ENCODE results near the gene FAM171A2. TPM values are rescaled to one million over a fixed set of nuclear protein-coding genes. Genes with fewer than 3 reads are reported as not detected.

Gene FAM171A2
- total RNA-seq, 1 experiment from 2014 or later = 29.9 TPM

DNA sequence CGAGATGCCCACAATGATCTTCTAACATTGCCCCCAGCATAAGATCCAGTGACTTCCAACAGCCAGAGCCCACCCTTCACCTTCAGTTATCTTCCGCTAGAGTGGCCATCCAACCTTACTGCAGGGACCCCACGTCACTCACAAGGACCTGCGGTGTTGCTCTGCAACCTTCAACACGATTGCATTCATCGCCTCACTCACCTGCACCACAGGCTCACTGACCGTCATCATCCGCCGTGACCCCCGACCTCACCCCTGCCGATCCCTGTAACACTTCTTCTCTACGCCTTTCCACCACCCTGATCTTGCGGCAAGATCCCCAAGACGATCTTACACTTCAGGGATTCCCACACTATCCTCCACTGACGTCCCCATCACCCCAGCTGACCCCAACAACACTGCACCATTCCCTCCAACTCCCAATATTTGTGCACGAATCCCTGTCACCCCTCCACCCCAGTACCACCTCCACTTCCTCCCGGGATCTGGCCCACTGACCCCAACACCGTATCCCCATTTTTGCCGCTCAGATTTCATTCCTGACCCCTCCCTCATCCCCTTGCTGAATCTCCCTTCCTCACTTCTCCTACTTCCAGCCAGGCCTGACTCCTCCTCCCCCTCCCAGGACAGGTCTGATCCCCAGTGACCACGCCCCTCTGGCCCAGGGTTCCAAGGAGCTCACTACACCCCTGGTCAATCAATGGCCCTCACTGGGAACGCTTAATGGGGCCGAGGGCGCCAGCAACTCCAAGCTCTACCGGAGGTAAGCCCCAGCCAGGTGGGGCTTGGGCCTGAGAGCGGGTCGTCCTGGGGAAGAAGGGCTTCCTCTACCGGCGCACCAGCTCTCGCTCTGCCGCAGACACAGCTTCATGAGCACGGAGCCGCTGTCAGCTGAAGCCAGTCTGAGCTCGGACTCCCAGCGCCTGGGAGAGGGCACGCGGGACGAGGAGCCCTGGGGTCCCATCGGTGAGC is 47.6 kb downstream of the FAM171A2 start:
- peaks cover 33% of the 10 kb centered on the region for H3K4me1 Mint-ChIP-seq
- H3K9me3 Mint-ChIP-seq = no peaks in the 10 kb centered on the region
- TF ChIP-seq GABPB1 (CRISPR knock-in tag; IDR thresholded peaks at IDR 0.05) = no peak
- no peak for TF ChIP-seq ZNF219 (CRISPR knock-in tag; IDR thresholded peaks at IDR 0.05; ENCODE audit: borderline replicate concordance)
- no peak for TF ChIP-seq JAZF1 (CRISPR knock-in tag; IDR thresholded peaks at IDR 0.05)
- TF ChIP-seq, protein P1, sequence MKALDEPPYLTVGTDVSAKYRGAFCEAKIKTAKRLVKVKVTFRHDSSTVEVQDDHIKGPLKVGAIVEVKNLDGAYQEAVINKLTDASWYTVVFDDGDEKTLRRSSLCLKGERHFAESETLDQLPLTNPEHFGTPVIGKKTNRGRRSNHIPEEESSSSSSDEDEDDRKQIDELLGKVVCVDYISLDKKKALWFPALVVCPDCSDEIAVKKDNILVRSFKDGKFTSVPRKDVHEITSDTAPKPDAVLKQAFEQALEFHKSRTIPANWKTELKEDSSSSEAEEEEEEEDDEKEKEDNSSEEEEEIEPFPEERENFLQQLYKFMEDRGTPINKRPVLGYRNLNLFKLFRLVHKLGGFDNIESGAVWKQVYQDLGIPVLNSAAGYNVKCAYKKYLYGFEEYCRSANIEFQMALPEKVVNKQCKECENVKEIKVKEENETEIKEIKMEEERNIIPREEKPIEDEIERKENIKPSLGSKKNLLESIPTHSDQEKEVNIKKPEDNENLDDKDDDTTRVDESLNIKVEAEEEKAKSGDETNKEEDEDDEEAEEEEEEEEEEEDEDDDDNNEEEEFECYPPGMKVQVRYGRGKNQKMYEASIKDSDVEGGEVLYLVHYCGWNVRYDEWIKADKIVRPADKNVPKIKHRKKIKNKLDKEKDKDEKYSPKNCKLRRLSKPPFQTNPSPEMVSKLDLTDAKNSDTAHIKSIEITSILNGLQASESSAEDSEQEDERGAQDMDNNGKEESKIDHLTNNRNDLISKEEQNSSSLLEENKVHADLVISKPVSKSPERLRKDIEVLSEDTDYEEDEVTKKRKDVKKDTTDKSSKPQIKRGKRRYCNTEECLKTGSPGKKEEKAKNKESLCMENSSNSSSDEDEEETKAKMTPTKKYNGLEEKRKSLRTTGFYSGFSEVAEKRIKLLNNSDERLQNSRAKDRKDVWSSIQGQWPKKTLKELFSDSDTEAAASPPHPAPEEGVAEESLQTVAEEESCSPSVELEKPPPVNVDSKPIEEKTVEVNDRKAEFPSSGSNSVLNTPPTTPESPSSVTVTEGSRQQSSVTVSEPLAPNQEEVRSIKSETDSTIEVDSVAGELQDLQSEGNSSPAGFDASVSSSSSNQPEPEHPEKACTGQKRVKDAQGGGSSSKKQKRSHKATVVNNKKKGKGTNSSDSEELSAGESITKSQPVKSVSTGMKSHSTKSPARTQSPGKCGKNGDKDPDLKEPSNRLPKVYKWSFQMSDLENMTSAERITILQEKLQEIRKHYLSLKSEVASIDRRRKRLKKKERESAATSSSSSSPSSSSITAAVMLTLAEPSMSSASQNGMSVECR (CRISPR knock-in tag; IDR thresholded peaks at IDR 0.05; ENCODE audit: borderline replicate concordance) = peak; percentile 19; the same call in 1 of the 2 replicates
- TF ChIP-seq, protein P2, sequence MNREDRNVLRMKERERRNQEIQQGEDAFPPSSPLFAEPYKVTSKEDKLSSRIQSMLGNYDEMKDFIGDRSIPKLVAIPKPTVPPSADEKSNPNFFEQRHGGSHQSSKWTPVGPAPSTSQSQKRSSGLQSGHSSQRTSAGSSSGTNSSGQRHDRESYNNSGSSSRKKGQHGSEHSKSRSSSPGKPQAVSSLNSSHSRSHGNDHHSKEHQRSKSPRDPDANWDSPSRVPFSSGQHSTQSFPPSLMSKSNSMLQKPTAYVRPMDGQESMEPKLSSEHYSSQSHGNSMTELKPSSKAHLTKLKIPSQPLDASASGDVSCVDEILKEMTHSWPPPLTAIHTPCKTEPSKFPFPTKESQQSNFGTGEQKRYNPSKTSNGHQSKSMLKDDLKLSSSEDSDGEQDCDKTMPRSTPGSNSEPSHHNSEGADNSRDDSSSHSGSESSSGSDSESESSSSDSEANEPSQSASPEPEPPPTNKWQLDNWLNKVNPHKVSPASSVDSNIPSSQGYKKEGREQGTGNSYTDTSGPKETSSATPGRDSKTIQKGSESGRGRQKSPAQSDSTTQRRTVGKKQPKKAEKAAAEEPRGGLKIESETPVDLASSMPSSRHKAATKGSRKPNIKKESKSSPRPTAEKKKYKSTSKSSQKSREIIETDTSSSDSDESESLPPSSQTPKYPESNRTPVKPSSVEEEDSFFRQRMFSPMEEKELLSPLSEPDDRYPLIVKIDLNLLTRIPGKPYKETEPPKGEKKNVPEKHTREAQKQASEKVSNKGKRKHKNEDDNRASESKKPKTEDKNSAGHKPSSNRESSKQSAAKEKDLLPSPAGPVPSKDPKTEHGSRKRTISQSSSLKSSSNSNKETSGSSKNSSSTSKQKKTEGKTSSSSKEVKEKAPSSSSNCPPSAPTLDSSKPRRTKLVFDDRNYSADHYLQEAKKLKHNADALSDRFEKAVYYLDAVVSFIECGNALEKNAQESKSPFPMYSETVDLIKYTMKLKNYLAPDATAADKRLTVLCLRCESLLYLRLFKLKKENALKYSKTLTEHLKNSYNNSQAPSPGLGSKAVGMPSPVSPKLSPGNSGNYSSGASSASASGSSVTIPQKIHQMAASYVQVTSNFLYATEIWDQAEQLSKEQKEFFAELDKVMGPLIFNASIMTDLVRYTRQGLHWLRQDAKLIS (CRISPR knock-in tag; IDR thresholded peaks at IDR 0.05; ENCODE audit: borderline replicate concordance) = no peak
- TF ChIP-seq, protein P3, sequence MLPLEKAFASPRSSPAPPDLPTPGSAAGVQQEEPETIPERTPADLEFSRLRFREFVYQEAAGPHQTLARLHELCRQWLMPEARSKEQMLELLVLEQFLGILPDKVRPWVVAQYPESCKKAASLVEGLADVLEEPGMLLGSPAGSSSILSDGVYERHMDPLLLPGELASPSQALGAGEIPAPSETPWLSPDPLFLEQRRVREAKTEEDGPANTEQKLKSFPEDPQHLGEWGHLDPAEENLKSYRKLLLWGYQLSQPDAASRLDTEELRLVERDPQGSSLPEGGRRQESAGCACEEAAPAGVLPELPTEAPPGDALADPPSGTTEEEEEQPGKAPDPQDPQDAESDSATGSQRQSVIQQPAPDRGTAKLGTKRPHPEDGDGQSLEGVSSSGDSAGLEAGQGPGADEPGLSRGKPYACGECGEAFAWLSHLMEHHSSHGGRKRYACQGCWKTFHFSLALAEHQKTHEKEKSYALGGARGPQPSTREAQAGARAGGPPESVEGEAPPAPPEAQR (CRISPR knock-in tag; IDR thresholded peaks at IDR 0.05) = no peak
- TF ChIP-seq NFE2L1 (CRISPR knock-in tag; IDR thresholded peaks at IDR 0.05) = peak; percentile 68
- no peak for TF ChIP-seq EMX1 (CRISPR knock-in tag; IDR thresholded peaks at IDR 0.05)
- TF ChIP-seq, protein P4, sequence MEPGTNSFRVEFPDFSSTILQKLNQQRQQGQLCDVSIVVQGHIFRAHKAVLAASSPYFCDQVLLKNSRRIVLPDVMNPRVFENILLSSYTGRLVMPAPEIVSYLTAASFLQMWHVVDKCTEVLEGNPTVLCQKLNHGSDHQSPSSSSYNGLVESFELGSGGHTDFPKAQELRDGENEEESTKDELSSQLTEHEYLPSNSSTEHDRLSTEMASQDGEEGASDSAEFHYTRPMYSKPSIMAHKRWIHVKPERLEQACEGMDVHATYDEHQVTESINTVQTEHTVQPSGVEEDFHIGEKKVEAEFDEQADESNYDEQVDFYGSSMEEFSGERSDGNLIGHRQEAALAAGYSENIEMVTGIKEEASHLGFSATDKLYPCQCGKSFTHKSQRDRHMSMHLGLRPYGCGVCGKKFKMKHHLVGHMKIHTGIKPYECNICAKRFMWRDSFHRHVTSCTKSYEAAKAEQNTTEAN (CRISPR knock-in tag; IDR thresholded peaks at IDR 0.05) = no peak
- TF ChIP-seq, protein P5, sequence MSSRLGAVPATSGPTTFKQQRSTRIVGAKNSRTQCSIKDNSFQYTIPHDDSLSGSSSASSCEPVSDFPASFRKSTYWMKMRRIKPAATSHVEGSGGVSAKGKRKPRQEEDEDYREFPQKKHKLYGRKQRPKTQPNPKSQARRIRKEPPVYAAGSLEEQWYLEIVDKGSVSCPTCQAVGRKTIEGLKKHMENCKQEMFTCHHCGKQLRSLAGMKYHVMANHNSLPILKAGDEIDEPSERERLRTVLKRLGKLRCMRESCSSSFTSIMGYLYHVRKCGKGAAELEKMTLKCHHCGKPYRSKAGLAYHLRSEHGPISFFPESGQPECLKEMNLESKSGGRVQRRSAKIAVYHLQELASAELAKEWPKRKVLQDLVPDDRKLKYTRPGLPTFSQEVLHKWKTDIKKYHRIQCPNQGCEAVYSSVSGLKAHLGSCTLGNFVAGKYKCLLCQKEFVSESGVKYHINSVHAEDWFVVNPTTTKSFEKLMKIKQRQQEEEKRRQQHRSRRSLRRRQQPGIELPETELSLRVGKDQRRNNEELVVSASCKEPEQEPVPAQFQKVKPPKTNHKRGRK (CRISPR knock-in tag; IDR thresholded peaks at IDR 0.05; ENCODE audit: borderline replicate concordance) = no peak
- no peak for TF ChIP-seq CREB1 (CRISPR knock-in tag; IDR thresholded peaks at IDR 0.05)
- TF ChIP-seq CBFB (CRISPR knock-in tag; IDR thresholded peaks at IDR 0.05; ENCODE audit: low read depth) = no peak
- TF ChIP-seq, protein P6, sequence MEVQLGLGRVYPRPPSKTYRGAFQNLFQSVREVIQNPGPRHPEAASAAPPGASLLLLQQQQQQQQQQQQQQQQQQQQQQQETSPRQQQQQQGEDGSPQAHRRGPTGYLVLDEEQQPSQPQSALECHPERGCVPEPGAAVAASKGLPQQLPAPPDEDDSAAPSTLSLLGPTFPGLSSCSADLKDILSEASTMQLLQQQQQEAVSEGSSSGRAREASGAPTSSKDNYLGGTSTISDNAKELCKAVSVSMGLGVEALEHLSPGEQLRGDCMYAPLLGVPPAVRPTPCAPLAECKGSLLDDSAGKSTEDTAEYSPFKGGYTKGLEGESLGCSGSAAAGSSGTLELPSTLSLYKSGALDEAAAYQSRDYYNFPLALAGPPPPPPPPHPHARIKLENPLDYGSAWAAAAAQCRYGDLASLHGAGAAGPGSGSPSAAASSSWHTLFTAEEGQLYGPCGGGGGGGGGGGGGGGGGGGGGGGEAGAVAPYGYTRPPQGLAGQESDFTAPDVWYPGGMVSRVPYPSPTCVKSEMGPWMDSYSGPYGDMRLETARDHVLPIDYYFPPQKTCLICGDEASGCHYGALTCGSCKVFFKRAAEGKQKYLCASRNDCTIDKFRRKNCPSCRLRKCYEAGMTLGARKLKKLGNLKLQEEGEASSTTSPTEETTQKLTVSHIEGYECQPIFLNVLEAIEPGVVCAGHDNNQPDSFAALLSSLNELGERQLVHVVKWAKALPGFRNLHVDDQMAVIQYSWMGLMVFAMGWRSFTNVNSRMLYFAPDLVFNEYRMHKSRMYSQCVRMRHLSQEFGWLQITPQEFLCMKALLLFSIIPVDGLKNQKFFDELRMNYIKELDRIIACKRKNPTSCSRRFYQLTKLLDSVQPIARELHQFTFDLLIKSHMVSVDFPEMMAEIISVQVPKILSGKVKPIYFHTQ (CRISPR knock-in tag; IDR thresholded peaks at IDR 0.05) = no peak
- TF ChIP-seq, protein P7, sequence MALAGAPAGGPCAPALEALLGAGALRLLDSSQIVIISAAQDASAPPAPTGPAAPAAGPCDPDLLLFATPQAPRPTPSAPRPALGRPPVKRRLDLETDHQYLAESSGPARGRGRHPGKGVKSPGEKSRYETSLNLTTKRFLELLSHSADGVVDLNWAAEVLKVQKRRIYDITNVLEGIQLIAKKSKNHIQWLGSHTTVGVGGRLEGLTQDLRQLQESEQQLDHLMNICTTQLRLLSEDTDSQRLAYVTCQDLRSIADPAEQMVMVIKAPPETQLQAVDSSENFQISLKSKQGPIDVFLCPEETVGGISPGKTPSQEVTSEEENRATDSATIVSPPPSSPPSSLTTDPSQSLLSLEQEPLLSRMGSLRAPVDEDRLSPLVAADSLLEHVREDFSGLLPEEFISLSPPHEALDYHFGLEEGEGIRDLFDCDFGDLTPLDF (CRISPR knock-in tag; IDR thresholded peaks at IDR 0.05) = no peak
- TF ChIP-seq ZNF138 (CRISPR knock-in tag; conservative IDR thresholded peaks at IDR 0.05) = no peak
- TF ChIP-seq, protein P8, sequence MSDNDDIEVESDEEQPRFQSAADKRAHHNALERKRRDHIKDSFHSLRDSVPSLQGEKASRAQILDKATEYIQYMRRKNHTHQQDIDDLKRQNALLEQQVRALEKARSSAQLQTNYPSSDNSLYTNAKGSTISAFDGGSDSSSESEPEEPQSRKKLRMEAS (CRISPR knock-in tag; IDR thresholded peaks at IDR 0.05) = 0 out of 2 replicates have a peak, but pooled peaks have one; percentile 17
- no peak for TF ChIP-seq NR2C2 (CRISPR knock-in tag; IDR thresholded peaks at IDR 0.05)
- no peak for TF ChIP-seq ZNF416 (CRISPR knock-in tag; IDR thresholded peaks at IDR 0.05)
- CTCF ChIA-PET = interaction anchor here (0.5 to 6.6 kb wide), 22 partner anchors 8 to 207 kb away, joined by 3 to 77 read pairs (median 6); partner anchors contain the start of genes ASB16, ATXN7L3, FAM171A2 and GRN
- H3K27me3 Mint-ChIP-seq (ENCODE audit: low read depth) = peaks cover 37% of the 10 kb centered on the region
- H3K27ac Mint-ChIP-seq = peak overlapping the region; percentile 6; the same call in 1 of the 2 replicates
- POLR2A ChIA-PET = interaction anchor here (0.6 to 2.7 kb wide), 19 partner anchors 8 to 661 kb away, joined by 3 to 28 read pairs (median 3); partner anchors contain the start of genes HDAC5, RUNDC3A, TMUB2 and UBTF
- ATAC-seq = peak; percentile 90
- peaks cover 8% of the 10 kb centered on the region; the same call in 1 of the 2 replicates for H3K36me3 Mint-ChIP-seq
- H3K4me3 Mint-ChIP-seq = peak overlapping the region; percentile 79
- DNase-seq (ENCODE audit: low spot score) = peak; percentile 95

Data from WTC11 (cell line).